C4-2B (cell line): Measurements from ENCODE around the gene ZNF91.

ENCODE experiments used
- CTCF ChIP-seq: fragments of 450-650 bp; conservative IDR thresholded peaks from 2 replicates; pipeline ENCODE4 v1.5.1; 2017; ENCODE audit warnings: mild to moderate bottlenecking
- ZFX ChIP-seq: fragments of 450-650 bp; IDR thresholded peaks from 2 replicates; pipeline ENCODE4 v1.6.1; 2017

- TF ChIP-seq CTCF (no peak), ZFX (no peak)
Observed at GRCh38 chr19:23313196-23313595, 82.1 kb downstream of the ZNF91 start.
